SK-N-SH treated with all-trans-retinoic acid at 6 μM for 48 hours (cell line): Measurements from ENCODE around the gene LRMDA.

Experiments
- ARNTL ChIP-seq: fragments of 450-650 bp; formaldehyde crosslinking; IDR thresholded peaks from 2 replicates; pipeline ENCODE4 v1.5.0; 2020; ENCODE audit warnings: low read depth, mild to moderate bottlenecking, moderate library complexity, borderline replicate concordance
- BACH2 ChIP-seq: fragments of 250-450 bp; sonication (Bioruptor Pico); IDR thresholded peaks from 2 replicates; pipeline ENCODE4 v1.9.0; 2021; ENCODE audit warnings: mild to moderate bottlenecking, borderline replicate concordance
- CSDC2 ChIP-seq: fragments of 250-450 bp; sonication (Bioruptor Pico); IDR thresholded peaks from 2 replicates; pipeline ENCODE4 v1.5.0; 2020; ENCODE audit warnings: mild to moderate bottlenecking, moderate library complexity
- GLIS3 ChIP-seq: fragments of 250-450 bp; sonication (Bioruptor Pico); IDR thresholded peaks from 2 replicates; pipeline ENCODE4 v1.5.0; 2020; ENCODE audit warnings: mild to moderate bottlenecking, moderate library complexity
- PPARA ChIP-seq: fragments of 250-450 bp; sonication (Bioruptor Pico); IDR thresholded peaks from 2 replicates; pipeline ENCODE4 v1.5.0; 2020; ENCODE audit warnings: mild to moderate bottlenecking, borderline replicate concordance
- TOX ChIP-seq: fragments of 250-450 bp; sonication (Bioruptor Pico); IDR thresholded peaks from 2 replicates; pipeline ENCODE4 v1.8.0; 2021; ENCODE audit warnings: mild to moderate bottlenecking, moderate library complexity, borderline replicate concordance
- ZFP3 ChIP-seq: fragments of 250-450 bp; sonication (Bioruptor Pico); IDR thresholded peaks from 2 replicates; pipeline ENCODE4 v1.5.0; 2020; ENCODE audit warnings: mild to moderate bottlenecking, moderate library complexity
- ZFP30 ChIP-seq: fragments of 450-650 bp; formaldehyde crosslinking; IDR thresholded peaks from 2 replicates; pipeline ENCODE4 v1.5.0; 2022; ENCODE audit warnings: mild to moderate bottlenecking, moderate library complexity
- ZNF70 ChIP-seq: fragments of 450-650 bp; formaldehyde crosslinking; IDR thresholded peaks from 2 replicates; pipeline ENCODE4 v1.5.0; 2020; ENCODE audit warnings: mild to moderate bottlenecking, moderate library complexity
- TF ChIP-seq, protein P1 (sequence below): fragments of 250-450 bp; sonication (Bioruptor Pico); IDR thresholded peaks from 2 replicates; pipeline ENCODE4 v1.8.0; 2020; ENCODE audit warnings: mild to moderate bottlenecking, moderate library complexity, borderline replicate concordance
- TF ChIP-seq, protein P2 (sequence below): fragments of 250-450 bp; sonication (Bioruptor Pico); IDR thresholded peaks from 2 replicates; pipeline ENCODE4 v1.5.1; 2020; ENCODE audit warnings: low read depth, mild to moderate bottlenecking, moderate library complexity

DNA sequence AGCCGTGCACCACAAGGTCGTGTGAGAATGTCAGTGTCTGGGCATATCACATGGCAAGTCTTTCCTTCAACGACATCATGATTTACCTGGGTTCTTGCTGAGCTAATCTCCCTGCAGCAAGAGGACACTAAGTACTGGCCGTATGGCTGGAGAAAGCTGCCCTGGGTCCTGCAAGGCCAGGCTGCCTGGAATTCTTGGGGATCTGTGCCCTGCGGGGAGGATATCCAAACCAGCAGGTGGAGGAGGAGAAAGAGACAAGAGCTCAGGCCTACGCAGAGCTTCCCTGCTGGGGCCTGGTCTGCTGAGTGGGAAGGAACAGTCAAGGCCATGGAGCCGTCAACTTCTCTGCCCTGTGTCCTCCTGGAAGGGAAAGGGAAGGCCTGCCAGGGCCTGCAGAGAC is 552.6 kb downstream of the LRMDA start:
- TF ChIP-seq BACH2 (no peak), ZFP3 (CRISPR knock-in tag) (no peak), ZFP30 (CRISPR knock-in tag) (no peak), ZNF70 (no peak), GLIS3 (CRISPR knock-in tag) (no peak), ARNTL (no peak), TOX (CRISPR knock-in tag) (no peak), CSDC2 (CRISPR knock-in tag) (no peak), PPARA (CRISPR knock-in tag) (no peak)
- TF ChIP-seq, protein P1, sequence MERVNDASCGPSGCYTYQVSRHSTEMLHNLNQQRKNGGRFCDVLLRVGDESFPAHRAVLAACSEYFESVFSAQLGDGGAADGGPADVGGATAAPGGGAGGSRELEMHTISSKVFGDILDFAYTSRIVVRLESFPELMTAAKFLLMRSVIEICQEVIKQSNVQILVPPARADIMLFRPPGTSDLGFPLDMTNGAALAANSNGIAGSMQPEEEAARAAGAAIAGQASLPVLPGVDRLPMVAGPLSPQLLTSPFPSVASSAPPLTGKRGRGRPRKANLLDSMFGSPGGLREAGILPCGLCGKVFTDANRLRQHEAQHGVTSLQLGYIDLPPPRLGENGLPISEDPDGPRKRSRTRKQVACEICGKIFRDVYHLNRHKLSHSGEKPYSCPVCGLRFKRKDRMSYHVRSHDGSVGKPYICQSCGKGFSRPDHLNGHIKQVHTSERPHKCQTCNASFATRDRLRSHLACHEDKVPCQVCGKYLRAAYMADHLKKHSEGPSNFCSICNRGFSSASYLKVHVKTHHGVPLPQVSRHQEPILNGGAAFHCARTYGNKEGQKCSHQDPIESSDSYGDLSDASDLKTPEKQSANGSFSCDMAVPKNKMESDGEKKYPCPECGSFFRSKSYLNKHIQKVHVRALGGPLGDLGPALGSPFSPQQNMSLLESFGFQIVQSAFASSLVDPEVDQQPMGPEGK (CRISPR knock-in tag): no peak
- TF ChIP-seq, protein P2, sequence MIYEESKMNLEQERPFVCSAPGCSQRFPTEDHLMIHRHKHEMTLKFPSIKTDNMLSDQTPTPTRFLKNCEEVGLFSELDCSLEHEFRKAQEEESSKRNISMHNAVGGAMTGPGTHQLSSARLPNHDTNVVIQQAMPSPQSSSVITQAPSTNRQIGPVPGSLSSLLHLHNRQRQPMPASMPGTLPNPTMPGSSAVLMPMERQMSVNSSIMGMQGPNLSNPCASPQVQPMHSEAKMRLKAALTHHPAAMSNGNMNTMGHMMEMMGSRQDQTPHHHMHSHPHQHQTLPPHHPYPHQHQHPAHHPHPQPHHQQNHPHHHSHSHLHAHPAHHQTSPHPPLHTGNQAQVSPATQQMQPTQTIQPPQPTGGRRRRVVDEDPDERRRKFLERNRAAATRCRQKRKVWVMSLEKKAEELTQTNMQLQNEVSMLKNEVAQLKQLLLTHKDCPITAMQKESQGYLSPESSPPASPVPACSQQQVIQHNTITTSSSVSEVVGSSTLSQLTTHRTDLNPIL: no peak
